Left forelimb (tissue), 1 donor: ENCODE measurements around the gene GRK5.

Source experiments
- DNase-seq: peaks from one replicate; pipeline ENCODE4 v3.0.0-alpha.2; 2018; ENCODE audit warnings: low spot score

Gene GRK5

DNA sequence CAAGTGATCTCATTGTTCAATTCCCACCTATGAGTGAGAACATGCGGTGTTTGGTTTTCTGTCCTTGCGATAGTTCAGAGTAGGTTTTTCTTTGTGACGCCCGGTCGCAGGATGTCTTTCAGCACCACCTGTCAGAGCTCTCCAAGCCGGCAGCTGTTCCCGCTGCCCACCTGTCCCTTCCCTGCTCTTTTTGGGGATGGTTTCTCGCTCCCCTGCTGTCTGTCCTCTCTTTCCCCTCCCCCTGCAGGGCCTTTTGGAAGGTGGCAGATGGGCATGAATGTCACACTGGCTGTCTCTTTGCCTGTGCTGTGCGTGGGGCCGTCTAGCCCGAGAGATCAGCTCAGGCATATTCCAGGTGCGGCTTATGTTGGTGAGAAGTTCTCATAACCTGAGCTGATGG is 137.0 kb downstream of the GRK5 start:
- no peak for DNase-seq

DNA sequence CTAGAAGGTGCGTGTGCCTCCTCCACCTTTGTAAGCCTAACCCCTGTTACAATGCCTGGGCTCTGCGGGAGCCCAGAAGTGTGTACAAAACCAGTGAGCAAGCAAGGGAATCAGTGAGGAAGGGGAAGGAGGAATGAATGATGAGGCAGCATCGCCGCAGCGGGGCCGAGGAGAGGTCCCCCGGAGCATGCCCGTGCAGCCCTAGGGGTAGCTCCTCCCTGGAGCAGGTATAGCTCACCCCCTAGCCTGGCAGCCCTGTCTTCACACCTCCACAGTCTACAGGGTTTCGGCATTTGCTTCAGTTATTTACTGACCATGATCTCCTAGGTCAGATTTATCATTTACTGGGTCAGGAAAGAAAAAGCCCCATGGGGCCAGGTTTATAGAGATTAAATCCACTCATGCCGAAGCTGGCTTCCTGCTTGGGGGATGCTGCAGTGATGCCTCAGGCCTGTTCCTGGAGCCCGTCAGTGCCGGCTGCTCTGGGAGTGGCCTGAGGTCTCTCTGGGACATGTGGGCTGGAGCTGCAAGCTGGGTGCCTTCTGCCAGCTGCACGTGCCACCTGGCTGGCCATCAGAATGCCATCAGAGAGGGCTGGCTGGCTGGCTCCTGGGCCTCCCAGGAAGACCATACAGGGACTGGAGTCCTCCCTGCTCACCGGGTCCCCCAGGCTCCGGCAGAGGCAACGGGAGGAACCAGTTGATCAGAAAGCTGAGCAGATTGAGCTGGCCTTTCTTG is 138.9 kb downstream of the GRK5 start:
- no peak for DNase-seq

DNA sequence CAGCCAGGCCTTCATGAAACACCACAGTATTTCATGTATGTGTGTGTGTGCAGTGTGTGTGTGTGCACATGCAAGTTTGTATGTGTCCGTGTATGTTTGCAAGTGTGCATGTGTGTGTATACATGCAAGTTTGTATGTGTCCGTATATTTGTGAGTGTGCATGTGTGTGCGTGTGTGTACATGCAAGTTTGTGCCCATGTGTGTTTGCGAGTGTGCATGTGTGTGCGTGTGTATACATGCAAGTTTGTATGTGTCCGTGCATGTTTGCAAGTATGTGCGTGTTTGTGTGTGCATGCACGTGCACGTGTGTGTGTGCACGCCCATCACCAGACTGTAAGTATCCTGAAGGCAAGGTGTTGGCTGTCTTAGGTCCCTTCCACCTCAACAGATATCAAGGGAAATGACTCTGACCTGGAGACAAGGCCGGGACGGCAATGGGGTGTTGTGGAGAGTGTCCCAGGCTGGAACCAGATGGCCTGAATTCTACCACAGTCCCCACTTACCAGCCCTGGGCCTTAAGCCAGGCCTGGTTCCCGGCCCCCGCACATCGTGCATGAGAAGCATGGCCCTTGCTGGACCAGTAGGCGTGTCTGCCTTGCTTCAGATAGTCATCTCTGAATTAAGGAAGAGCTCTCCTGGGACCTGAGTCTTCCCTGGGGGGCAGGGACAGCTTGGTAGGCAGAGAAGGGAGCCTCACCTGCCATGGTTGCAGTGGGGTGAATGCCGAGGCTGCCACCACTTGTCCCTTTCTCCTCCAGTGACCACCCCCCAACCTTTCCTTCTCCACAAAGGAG is 140.0 kb downstream of the GRK5 start:
- DNase-seq: no peak

DNA sequence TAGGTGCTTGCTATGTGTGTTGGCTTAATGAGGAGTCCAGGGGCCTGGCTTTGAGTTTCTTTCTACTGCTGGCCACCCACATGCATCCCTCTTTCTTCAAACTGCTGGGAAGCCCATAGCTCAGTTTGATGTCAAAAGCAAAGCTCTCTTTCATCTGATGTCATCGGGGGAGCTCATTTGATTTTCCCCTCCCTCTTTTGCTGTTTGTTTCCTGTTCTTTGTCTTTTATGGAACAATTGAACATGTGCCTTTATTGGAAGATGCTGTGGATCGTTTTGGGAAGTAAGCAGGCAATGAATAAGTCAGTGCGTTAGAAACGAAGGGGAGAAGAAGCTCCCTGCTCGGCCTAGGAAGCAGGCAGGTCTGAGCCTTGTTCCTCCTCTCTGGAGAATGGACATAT is 140.7 kb downstream of the GRK5 start:
- no peak for DNase-seq

DNA sequence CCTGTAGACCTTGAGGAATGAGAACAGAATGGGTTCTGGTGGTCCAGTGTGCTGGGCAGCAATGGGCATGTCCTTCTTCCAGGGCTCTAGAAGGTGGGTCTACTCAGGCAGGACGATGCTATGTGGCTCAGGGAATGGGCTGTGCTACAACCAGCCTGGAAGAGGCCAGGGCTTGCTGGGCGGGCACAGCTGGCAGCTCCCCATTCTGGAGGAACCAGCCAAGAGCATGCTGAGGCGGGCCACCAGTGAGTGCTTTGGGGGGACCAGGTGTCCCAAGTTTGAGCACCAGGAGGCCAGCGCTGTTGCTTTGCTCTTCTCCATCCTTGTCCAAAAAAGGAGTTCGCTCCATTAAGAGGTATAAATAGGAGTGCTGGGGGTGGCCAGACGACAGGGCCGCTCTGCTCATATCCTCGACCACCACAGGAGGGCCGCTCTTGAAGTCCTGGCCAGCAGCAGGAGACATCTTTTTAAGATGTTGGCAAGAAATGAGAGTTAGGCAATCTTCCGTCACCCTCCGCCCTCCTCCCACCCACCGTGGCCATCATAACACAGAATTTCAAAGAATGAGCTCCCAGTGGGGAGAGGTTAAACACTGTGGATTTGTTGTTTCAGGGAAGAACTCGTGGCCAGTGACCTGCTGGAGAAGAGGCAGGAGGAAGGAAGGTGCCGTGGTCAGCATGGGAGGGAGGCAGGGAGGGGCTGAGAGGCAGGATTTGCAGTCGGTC is 141.3 kb downstream of the GRK5 start:
- no peak for DNase-seq

DNA sequence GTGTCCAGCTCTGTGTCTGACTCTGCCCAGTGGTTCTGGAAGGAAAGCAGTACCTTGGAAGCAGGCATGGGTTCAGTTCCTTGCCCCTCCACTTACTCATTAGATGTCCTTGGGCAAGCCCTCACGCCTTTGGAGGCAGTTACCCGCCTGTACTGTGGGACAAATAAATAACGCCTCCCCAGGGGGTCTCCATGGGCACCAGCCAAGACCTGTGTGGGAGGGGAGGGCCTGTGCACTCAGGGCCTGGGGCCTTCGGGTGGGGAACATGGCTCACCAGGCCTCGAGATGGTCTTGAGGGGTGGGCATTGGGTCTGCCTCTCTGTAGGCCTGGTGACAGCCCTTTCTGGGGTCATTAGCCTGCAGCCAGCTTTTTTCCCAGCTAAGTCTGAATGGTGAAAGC is 142.0 kb downstream of the GRK5 start:
- no peak for DNase-seq

DNA sequence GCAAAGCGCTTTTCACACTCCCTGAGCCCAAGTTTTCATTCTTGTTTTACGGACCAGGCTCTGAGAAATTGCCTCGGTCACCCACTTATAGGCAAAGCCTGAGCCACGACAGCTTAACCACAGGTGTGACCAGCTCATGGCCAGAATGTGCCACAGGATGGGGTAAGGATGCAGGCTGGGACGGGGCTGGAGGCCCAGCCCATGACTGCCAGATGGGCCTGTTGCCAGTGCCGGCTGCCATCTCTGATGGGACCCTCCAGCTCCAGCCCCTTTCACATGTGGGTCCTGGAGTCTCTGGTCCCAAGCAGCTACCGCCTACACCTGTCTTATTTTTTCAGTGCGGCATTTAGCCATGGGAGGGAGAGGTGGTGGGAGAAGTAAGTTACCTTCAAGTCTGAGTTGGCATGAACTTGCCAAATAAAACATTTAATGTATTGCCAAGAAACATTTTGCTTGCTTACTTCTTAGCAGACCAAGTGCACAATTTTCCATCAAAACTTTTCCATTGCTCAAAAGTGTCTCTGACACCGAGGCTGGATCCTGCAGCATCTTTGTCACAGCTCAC is 142.6 kb downstream of the GRK5 start:
- DNase-seq: no peak

DNA sequence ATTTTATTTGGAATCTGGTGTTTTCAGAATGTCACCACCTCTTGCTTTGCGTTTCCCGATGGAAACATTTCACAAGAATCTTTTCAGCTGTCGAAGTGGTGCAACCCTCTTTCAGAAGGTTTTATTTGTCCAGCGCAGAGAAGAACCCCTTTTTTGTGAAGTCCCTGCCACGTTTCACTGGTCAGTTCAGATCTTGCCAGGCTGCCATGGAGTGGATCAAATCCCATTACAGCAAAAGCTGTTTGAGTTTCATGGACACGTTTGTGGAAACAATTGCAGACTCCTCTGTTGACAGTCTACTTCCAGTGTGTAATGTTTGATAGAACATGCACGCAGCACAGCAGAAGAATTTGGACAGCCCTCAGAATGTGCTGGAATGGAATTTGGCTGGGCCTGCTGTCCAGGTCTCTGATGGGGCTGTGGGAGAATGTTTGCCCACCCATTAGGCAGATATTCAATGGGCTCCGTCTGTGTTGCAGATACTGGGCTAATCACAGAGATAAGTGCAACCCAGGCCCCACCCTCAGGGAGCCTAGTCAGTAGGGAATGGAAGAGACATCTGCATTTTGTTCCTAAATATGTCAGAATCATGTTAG is 143.2 kb downstream of the GRK5 start:
- DNase-seq: no peak

DNA sequence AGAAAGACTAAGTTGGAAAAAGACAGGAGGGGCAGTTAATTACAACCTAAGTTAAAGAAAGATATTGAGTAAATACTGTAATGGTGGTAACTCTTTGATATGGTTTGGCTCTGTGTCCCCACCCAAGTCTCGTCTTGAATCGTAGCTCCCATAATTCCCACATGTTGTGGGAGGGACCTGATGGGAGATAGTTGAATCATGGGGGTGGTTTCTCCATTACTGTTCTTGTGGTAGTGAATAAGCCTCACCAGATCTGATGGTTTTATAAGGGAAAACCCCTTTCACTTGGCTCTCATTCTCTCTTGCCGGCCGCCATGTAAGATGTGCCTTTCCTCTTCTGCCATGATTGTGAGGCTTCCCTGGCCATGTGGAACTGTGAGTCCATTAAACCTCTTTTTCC is 143.8 kb downstream of the GRK5 start:
- no peak for DNase-seq

DNA sequence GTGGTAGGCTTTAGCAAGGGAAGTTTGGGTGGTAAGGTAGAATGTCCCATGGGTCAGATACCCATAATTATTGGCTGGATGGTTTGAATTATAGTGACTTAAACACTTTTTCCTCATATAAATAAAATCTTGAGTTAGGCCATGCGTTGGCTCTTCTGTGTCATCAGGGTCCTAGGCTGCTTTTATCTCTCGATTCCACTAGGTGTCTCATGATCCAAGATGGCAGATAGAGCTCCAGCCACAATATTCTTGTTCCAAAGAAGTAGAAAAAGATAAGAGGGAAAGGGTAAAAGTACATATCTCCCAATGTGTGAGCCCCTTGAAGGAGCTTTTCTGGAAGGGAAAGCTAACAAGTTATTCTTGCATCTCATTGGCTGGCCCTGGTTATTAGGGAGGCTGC is 144.7 kb downstream of the GRK5 start:
- no peak for DNase-seq

DNA sequence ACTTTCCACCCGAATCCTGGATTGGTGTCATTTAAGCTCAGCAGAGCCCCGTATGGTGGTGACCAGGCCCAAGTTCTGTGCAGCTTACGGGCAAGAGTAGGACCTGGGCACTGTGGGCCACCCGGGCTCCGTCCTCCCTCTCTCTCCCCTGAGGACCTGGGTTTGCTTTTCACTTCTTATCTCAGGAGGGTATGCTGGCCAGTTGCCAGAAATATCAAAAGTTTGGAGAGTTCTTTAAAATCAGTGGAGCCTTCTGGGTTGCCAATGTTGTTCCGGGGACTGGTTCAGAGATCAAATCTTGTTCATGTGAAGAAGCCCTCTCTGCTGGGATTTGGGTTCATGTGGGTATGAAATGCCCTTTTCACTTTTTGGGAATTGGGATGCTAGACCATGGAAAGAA is 145.4 kb downstream of the GRK5 start:
- DNase-seq: no peak

DNA sequence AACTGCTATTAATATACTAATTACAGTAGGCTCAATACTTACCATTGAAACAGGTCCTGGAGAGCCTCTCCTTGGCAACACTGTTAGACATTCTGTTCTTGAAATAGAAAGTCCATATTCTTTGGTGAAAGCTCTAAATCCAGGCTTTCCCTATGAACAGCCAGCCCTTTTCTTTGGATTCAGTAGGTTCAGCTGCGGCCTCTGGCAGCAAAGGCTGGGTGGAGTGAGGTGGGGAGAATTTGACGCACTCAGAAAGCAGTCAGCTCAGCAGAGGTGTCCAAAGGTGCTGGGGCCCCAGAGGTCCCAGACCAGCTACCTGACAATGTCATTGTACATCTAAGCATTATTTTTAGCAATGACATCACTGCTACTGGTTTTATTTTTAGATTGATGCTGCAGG is 146.1 kb downstream of the GRK5 start:
- DNase-seq: no peak

DNA sequence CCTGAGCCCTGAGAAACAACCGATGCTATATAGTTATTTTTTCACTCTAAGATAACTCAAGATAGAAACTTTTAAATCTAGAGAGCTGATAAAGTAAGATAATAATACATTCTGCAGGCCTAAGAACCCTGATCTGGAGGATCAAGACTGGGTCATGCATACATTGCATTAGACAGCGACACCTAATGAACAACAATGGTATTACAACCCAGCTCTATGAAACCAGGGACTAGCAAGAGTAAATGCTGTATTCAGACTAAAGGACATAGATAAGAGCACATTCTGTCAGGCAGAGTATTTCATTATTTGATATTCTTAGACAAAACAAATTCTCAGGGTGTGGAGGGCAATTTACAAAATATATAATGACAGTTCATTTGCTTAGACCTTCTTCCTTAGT is 148.6 kb downstream of the GRK5 start:
- no peak for DNase-seq

DNA sequence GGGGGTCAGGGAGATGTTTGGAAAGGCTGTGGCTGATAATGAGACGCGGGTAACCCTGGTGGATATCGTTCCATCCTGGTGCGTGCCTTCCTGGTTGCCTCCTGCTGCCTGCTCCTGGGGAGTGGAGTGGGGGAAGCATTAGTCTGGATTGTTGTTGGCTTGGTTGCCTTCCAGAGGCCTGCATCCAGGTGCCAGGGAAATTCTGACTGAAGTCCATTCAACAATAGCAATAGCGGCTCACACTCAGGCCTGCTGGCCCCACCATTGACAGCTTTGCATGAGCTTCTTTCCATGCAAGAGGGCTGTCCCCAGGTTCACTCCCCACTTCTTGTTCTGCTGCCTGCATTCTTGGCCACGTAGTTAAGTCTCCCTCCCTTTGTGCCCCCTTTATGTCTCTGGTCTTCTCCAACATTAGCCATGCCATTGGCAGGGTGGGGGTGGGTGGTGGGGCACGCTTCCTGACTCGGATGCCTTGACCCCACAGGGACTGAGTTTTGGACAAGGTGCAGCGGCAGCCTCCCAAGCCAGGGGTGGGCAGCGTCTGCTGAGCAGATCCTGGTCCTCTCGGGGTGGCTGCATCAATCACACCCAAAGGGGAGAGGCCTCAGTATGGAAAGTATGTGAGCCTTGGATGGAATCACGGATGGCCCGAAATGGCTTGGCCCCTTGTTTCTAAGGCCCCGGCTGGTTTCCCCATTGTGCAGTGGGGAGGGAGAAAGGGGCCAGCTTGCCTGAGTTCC is 150.2 kb downstream of the GRK5 start:
- DNase-seq: no peak

DNA sequence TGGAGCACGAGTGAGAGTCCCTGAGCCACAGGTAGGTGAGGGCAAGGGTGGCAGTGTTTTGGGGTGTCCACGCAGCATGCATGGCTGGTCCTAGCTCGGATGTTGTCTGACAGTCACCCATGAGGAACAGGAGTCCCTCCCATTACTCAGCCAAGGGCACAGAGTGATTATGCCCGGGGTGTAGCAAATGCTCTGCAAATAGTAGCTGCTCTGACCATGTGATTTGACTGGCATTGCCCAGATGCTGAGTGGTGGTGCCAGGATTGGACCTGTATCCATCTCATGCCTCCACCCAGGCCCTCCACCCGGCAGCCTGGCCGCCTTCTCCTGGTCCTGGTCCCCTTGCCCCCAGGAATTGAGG is 150.8 kb downstream of the GRK5 start:
- no peak for DNase-seq

DNA sequence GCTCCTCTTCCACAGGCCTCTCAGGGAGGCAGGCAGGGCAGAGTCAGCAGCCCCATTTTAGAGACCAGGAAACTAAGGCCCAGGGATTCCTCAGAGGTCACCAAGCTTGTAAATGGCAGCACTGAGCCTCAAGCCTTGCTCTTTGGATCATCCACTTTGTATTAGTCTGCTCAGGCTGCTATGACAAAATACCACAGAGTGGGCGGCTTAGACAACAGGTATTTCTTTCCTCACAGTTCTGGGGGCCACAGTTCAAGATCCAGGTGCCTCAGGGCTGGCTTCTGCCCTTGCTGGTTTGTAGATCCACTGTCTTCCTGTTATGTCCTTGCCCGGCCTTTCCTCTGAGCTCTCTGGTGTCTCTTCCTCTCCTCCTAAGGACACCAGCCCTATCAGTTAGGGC is 151.2 kb downstream of the GRK5 start:
- no peak for DNase-seq

DNA sequence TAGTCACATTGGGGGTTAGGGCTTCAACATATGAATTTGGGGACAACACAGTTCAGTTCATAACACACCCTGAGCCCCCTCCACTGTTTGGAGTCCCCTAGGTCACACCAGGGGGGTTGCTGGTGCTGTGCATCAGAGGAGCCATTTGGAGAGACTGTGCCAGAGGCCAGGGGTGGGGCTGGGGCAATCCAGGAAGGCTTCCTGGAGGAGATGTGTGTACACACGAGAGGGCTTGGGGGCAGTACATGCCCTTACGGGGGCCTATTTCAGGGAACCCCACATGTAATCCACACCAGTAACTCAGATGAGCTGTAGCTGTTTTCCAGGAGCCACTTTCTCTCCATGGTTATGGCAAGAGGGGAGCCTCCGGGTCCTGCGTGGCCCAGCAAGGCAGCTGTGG is 151.7 kb downstream of the GRK5 start:
- no peak for DNase-seq

DNA sequence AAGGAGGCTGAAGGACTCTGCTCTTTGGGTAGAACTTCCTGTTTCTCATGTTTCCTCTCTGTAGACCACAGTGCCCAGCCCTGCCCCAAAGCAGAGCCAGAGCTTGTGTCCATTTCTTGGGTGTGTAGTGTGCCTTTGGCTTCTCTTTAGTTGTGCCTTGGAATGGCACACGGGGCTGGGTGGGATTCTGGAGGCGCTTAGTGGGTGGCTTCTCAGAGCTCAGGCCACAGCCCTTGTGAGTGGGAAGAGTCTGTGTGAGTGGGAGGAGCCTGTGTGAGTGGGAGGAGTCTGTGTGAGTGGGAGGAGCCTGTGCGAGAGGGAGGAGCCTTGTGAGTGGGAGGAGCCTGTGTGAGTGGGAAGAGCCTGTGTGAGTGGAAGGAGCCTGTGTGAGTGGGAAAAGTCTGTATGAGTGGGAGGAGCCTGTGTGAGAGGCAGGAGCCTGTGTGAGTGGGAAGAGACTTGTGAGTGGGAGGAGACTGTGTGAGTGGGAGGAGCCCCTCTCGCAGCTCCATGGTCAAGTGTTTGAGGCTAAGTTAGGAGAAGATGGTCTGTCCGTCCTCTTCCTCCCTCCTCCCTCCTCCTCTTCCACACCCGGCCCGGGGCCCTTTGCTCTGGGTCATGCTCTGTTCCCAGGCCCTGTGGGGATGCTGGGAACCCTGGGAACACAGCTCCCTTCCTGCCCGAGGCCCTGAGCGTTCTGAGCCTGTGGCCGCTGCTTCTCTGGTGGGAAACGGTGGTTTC is 153.0 kb downstream of the GRK5 start:
- DNase-seq: no peak

DNA sequence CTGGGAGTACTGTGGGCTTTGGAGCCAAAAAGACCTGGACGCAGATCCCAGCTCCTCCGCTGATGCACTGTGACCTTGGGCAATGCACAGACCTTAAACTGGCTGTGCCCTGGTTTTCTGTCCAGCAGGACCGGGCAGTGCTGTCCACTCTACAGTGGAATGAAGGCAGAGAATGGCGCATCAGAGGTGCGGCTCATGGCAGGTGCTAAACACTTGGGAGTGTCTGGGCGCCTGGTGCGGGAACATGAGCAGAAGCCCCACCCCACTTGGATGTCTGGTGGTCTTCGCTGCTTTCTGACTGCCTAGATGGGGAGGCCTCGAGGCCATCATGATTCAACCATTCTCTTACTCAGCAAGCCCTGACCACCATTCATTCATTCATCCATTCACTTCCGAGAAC is 153.7 kb downstream of the GRK5 start:
- no peak for DNase-seq

DNA sequence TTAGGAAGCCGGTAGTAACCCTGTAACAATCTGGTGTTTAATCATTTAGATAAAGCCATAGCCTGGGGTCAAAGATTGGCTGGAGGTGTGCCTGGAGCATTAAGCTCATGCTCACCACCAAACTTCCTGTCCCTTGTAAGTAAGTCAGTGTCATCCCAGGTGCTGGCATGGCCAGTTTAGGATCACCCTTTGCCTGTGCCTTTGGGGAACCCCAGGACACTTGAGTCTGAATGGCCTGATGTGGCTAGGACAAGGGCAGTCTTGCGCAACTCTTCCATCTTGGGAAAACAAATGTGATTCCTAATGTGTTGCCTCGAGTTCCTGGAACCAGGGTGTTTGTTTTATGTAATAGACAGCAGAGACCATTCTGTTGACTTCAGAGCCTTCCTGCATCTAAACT is 154.8 kb downstream of the GRK5 start:
- no peak for DNase-seq
